Fibroblast of mammary gland (primary cell): ENCODE data around the gene MS4A6A.
"Not testable (repeated sequence)": the region's sequence is repeated elsewhere in the genome, so short reads cannot be mapped to it uniquely, and the experiment has no call there.

Experiments used
- DNase-seq: peaks from one replicate; pipeline ENCODE4 v3.0.0-alpha.2; 2010; ENCODE audit warnings: low read depth
- H3K4me3 ChIP-seq: 2 replicates; pipeline ENCODE4 v1.5.1; 2011; ENCODE audit warnings: low read depth, mild to moderate bottlenecking, low read length, moderate library complexity; ENCODE audit not compliant: control insufficient read depth
- CTCF ChIP-seq: conservative IDR thresholded peaks from 2 replicates; pipeline ENCODE4 v1.5.1; 2011; ENCODE audit warnings: low read depth, low read length, inconsistent platforms; ENCODE audit not compliant: control insufficient read depth, insufficient read depth

MS4A6A gene

GRCh38 chr11:60197442-60197841 is 14.6 kb upstream of the MS4A6A start:
- H3K4me3 ChIP-seq, result no peak overlapping the region
- no peak for DNase-seq
- TF ChIP-seq CTCF, result no peak

- H3K4me3 ChIP-seq, result no peak overlapping the region
- no peak for DNase-seq
- TF ChIP-seq CTCF, result no peak
Observed at GRCh38 chr11:60195923-60196368, 13.1 kb upstream of the MS4A6A start.

GRCh38 chr11:60194511-60194910 is 11.6 kb upstream of the MS4A6A start:
- H3K4me3 ChIP-seq, result no peak overlapping the region
- DNase-seq, result no peak
- no peak for TF ChIP-seq CTCF

- no peak overlapping the region for H3K4me3 ChIP-seq
- TF ChIP-seq CTCF, result peak; percentile 85
Observed at GRCh38 chr11:60193687-60194433, 11.0 kb upstream of the MS4A6A start.

GRCh38 chr11:60192564-60192963 is 9.7 kb upstream of the MS4A6A start:
- not testable (repeated sequence) for DNase-seq, H3K4me3 ChIP-seq

More at GRCh38 chr11:60193687-60194433, 11.0 kb upstream of the MS4A6A start:
- DNase-seq, result peak; percentile 42

- DNase-seq, H3K4me3 ChIP-seq: not testable (repeated sequence)
Observed at GRCh38 chr11:60188481-60188880, 5.6 kb upstream of the MS4A6A start.

GRCh38 chr11:60186128-60186527 is 3.2 kb upstream of the MS4A6A start:
- not testable (repeated sequence) for H3K4me3 ChIP-seq, DNase-seq

- not testable (repeated sequence) for DNase-seq, H3K4me3 ChIP-seq
Observed at GRCh38 chr11:60185512-60185827, 2.6 kb upstream of the MS4A6A start.

- no peak for TF ChIP-seq CTCF
- DNase-seq, result no peak
Observed at GRCh38 chr11:60184824-60185511, 2.1 kb upstream of the MS4A6A start.

More at GRCh38 chr11:60184824-60185511, 2.1 kb upstream of the MS4A6A start:
- no peak overlapping the region for H3K4me3 ChIP-seq
